DOHH2 (cell line): ENCODE measurements around the gene ECSIT.

Experiments
- H3F3A ChIP-seq: fragments of 200-600 bp; sonication (generic), shearing (Covaris generic); 2 replicates; pipeline ENCODE4 v1.6.0; 2016; ENCODE audit warnings: antibody characterized with exemption, mild to moderate bottlenecking; ENCODE audit not compliant: control insufficient read depth, insufficient read depth
- H3K27ac ChIP-seq: fragments of 200-600 bp; sonication (generic); 2 replicates; pipeline ENCODE4 v1.5.1; 2014; ENCODE audit warnings: low read depth, mild to moderate bottlenecking, low read length, moderate library complexity
- H3K27me3 ChIP-seq: fragments of 200-600 bp; sonication (generic); 2 replicates; pipeline ENCODE4 v1.6.1; 2014; ENCODE audit warnings: mild to moderate bottlenecking, low read length, mixed read lengths; ENCODE audit not compliant: control insufficient read depth
- H3K36me3 ChIP-seq: fragments of 200-600 bp; sonication (generic); 2 replicates; pipeline ENCODE4 v1.6.1; 2014; ENCODE audit warnings: mild to moderate bottlenecking, low read length, moderate library complexity, mixed read lengths; ENCODE audit not compliant: control insufficient read depth
- H3K4me1 ChIP-seq: fragments of 200-600 bp; sonication (generic); 2 replicates; pipeline ENCODE4 v1.6.1; 2014; ENCODE audit warnings: mild to moderate bottlenecking, low read length, mixed read lengths; ENCODE audit not compliant: control insufficient read depth
- H3K4me2 ChIP-seq: fragments of 200-600 bp; sonication (generic); 2 replicates; pipeline ENCODE4 v1.6.0; 2014; ENCODE audit warnings: mild to moderate bottlenecking, low read length, moderate library complexity
- H3K4me3 ChIP-seq: fragments of 200-600 bp; sonication (generic); 2 replicates; pipeline ENCODE4 v1.5.1; 2014; ENCODE audit warnings: mild to moderate bottlenecking, low read length, mixed read lengths
- H3K79me2 ChIP-seq: fragments of 200-600 bp; sonication (generic); 2 replicates; pipeline ENCODE4 v1.6.1; 2014; ENCODE audit warnings: mild to moderate bottlenecking, low read length, mixed read lengths; ENCODE audit not compliant: control insufficient read depth
- H3K9me2 ChIP-seq: fragments of 200-600 bp; sonication (generic); replicated peaks from 2 replicates; pipeline ENCODE4 v1.6.1; 2014; ENCODE audit warnings: mild to moderate bottlenecking, low read length, mixed read lengths; ENCODE audit not compliant: control insufficient read depth
- H3K9me3 ChIP-seq: fragments of 200-600 bp; sonication (generic); 2 replicates; pipeline ENCODE4 v1.6.1; 2014; ENCODE audit warnings: antibody characterized with exemption, low read length, mixed read lengths; ENCODE audit not compliant: control insufficient read depth, insufficient read depth
- H4K20me1 ChIP-seq: fragments of 200-600 bp; sonication (generic); 2 replicates; pipeline ENCODE4 v1.6.0; 2014; ENCODE audit warnings: low read depth, mild to moderate bottlenecking, antibody characterized with exemption, low read length, moderate library complexity; ENCODE audit not compliant: control insufficient read depth, insufficient read depth
- EZH2phosphoT487 ChIP-seq: fragments of 200-600 bp; sonication (generic); IDR thresholded peaks from 2 replicates; pipeline ENCODE4 v1.6.1; 2017; ENCODE audit warnings: borderline replicate concordance, mild to moderate bottlenecking, antibody characterized with exemption, low read length, moderate library complexity, mixed read lengths
- TF ChIP-seq, protein P1 (sequence below): fragments of 200-600 bp; sonication (generic); IDR thresholded peaks from one replicate; pipeline ENCODE4 v1.5.1; 2014; ENCODE audit warnings: antibody characterized with exemption, mild to moderate bottlenecking, low read depth, low read length; ENCODE audit not compliant: poor library complexity, severe bottlenecking

ECSIT gene

DNA sequence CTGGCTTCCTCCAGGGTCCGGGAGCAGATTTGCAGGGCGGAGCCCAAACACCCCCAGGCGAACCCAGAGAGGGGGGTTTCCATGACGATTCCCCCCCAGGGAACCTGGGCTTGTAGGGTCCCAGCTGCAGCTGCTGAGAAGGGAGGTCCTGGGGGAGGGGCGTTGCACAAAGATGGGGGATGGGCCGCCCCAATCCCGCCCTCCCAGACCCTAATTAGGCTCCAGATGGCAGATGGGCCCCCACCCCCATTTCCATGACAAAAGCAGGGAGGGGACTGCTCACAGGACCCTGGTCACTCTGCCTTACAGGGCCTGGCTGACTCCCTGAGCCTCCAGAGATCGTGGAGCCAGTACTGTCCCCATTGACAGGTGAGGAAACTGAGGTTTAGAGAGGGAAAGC lies 63.3 kb downstream of the ECSIT start:
- Histone ChIP-seq H3K9me3 (no peaks in the 10 kb centered on the region), H3K79me2 (no peaks in the 10 kb centered on the region), H3K4me3 (no peak overlapping the region), H3K27me3 (0 out of 2 replicates have a peak, but pooled peaks cover 3% of the 10 kb centered on the region), H3K36me3 (no peaks in the 10 kb centered on the region), H3K27ac (no peak overlapping the region), H4K20me1 (no peaks in the 10 kb centered on the region), H3K4me1 (peaks cover 6% of the 10 kb centered on the region; the same call in 1 of the 2 replicates), H3K4me2 (no peak overlapping the region), H3F3A (no peaks in the 10 kb centered on the region), H3K9me2 (no peaks in the 10 kb centered on the region)
- TF ChIP-seq, protein P1, sequence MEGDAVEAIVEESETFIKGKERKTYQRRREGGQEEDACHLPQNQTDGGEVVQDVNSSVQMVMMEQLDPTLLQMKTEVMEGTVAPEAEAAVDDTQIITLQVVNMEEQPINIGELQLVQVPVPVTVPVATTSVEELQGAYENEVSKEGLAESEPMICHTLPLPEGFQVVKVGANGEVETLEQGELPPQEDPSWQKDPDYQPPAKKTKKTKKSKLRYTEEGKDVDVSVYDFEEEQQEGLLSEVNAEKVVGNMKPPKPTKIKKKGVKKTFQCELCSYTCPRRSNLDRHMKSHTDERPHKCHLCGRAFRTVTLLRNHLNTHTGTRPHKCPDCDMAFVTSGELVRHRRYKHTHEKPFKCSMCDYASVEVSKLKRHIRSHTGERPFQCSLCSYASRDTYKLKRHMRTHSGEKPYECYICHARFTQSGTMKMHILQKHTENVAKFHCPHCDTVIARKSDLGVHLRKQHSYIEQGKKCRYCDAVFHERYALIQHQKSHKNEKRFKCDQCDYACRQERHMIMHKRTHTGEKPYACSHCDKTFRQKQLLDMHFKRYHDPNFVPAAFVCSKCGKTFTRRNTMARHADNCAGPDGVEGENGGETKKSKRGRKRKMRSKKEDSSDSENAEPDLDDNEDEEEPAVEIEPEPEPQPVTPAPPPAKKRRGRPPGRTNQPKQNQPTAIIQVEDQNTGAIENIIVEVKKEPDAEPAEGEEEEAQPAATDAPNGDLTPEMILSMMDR: no peak
- no peak for TF ChIP-seq EZH2phosphoT487

GRCh38 chr19:11464333-11465265 lies 64.3 kb downstream of the ECSIT start:
- Histone ChIP-seq H3K4me1 (peaks cover 6% of the 10 kb centered on the region; the same call in 1 of the 2 replicates), H3K9me3 (no peaks in the 10 kb centered on the region)

GRCh38 chr19:11463391-11463790 lies 65.5 kb downstream of the ECSIT start:
- Histone ChIP-seq H3K79me2 (no peaks in the 10 kb centered on the region), H3F3A (no peaks in the 10 kb centered on the region), H3K27me3 (0 out of 2 replicates have a peak, but pooled peaks cover 3% of the 10 kb centered on the region), H3K36me3 (no peaks in the 10 kb centered on the region), H4K20me1 (no peaks in the 10 kb centered on the region), H3K4me1 (peaks cover 6% of the 10 kb centered on the region; the same call in 1 of the 2 replicates), H3K4me2 (no peak overlapping the region), H3K9me2 (no peaks in the 10 kb centered on the region), H3K4me3 (no peak overlapping the region), H3K27ac (no peak overlapping the region), H3K9me3 (no peaks in the 10 kb centered on the region)
- TF ChIP-seq EZH2phosphoT487: no peak
- TF ChIP-seq, protein P1: no peak

More at GRCh38 chr19:11464333-11465265, 64.3 kb downstream of the ECSIT start:
- Histone ChIP-seq H4K20me1 (no peaks in the 10 kb centered on the region), H3K27me3 (0 out of 2 replicates have a peak, but pooled peaks cover 3% of the 10 kb centered on the region), H3K79me2 (no peaks in the 10 kb centered on the region), H3K4me3 (no peak overlapping the region), H3K9me2 (no peaks in the 10 kb centered on the region), H3K4me2 (no peak overlapping the region), H3K36me3 (no peaks in the 10 kb centered on the region), H3F3A (no peaks in the 10 kb centered on the region), H3K27ac (no peak overlapping the region)
- no peak for TF ChIP-seq EZH2phosphoT487
- TF ChIP-seq, protein P1: no peak
